ENCODE measurements around the gene SMARCA2. TPM values are rescaled to one million over a fixed set of nuclear protein-coding genes. Genes with fewer than 3 reads are reported as not detected.

Gene SMARCA2
- 32.1 and 81.6 TPM in 2 replicates for total RNA-seq

GRCh38 chr9:2014696-2015580, at the start of gene SMARCA2:
TSS of gene SMARCA2 (plus strand) at chr9:2015347. CDS start at chr9:2029023, 13,676 bp downstream.

